ENCODE results near the gene CFAP298. TPM values are rescaled to one million over a fixed set of nuclear protein-coding genes. Genes with fewer than 3 reads are reported as not detected.
A peak's percentile ranks its signal among the peaks of the same experiment; 100 is the strongest.
"Not testable (repeated sequence)": the region's sequence is repeated elsewhere in the genome, so short reads cannot be mapped to it uniquely, and the experiment has no call there.

Gene CFAP298
- total and polyA plus RNA-seq, 2 donors = 16.7 to 39.4 TPM

- H3K27ac ChIP-seq (ENCODE audit: low read depth) = no peak overlapping the region
- peak overlapping the region; percentile 67 for H3K4me3 ChIP-seq (ENCODE audit: low read depth, low read length)
- H3K4me1 ChIP-seq (ENCODE audit: insufficient read depth) = no peaks in the 10 kb centered on the region
- H3K36me3 ChIP-seq (ENCODE audit: insufficient read depth) = no peaks in the 10 kb centered on the region
- under 1% methylated on average over 28 of the region's 28 CpGs for WGBS
- DNase-seq (ENCODE audit: extremely low spot score) = no peak
Measured at GRCh38 chr21:32611471-32611997, 643 bp downstream of the CFAP298 start.

GRCh38 chr21:32610940-32611339 is 1.2 kb downstream of the CFAP298 start:
- H3K27ac ChIP-seq (ENCODE audit: low read depth); H3K4me1 ChIP-seq (ENCODE audit: insufficient read depth); DNase-seq (ENCODE audit: extremely low spot score); H3K36me3 ChIP-seq (ENCODE audit: insufficient read depth); H3K4me3 ChIP-seq (ENCODE audit: low read depth, low read length): not testable (repeated sequence)
- WGBS = 78% methylated on average over 17 of the region's 17 CpGs

GRCh38 chr21:32608851-32609250 is 3.3 kb downstream of the CFAP298 start:
- Histone ChIP-seq H3K27ac (ENCODE audit: low read depth) (no peak overlapping the region), H3K36me3 (ENCODE audit: insufficient read depth) (no peaks in the 10 kb centered on the region), H3K4me1 (ENCODE audit: insufficient read depth) (no peaks in the 10 kb centered on the region), H3K4me3 (ENCODE audit: low read depth, low read length) (no peak overlapping the region)
- no peak for DNase-seq (ENCODE audit: extremely low spot score)
- 90% methylated on average over 5 of the region's 5 CpGs for WGBS

GRCh38 chr21:32605469-32605868 is 6.7 kb downstream of the CFAP298 start:
- no peak overlapping the region for H3K27ac ChIP-seq (ENCODE audit: low read depth)
- H3K36me3 ChIP-seq (ENCODE audit: insufficient read depth) = peaks cover 8% of the 10 kb centered on the region
- no peak for DNase-seq (ENCODE audit: extremely low spot score)
- H3K4me3 ChIP-seq (ENCODE audit: low read depth, low read length) = no peak overlapping the region
- no peaks in the 10 kb centered on the region for H3K4me1 ChIP-seq (ENCODE audit: insufficient read depth)
- WGBS = 86% methylated on average over 8 of the region's 8 CpGs

GRCh38 chr21:32604464-32604863 is 7.7 kb downstream of the CFAP298 start:
- H3K36me3 ChIP-seq (ENCODE audit: insufficient read depth) = peaks cover 8% of the 10 kb centered on the region
- H3K27ac ChIP-seq (ENCODE audit: low read depth) = no peak overlapping the region
- 75% methylated on average over 8 of the region's 8 CpGs for WGBS
- no peaks in the 10 kb centered on the region for H3K4me1 ChIP-seq (ENCODE audit: insufficient read depth)
- no peak for DNase-seq (ENCODE audit: extremely low spot score)
- H3K4me3 ChIP-seq (ENCODE audit: low read depth, low read length) = no peak overlapping the region

- Histone ChIP-seq H3K4me3 (ENCODE audit: low read depth, low read length) (no peak overlapping the region), H3K27ac (ENCODE audit: low read depth) (no peak overlapping the region), H3K36me3 (ENCODE audit: insufficient read depth) (peaks cover 8% of the 10 kb centered on the region), H3K4me1 (ENCODE audit: insufficient read depth) (no peaks in the 10 kb centered on the region)
- 72% methylated on average over 8 of the region's 8 CpGs for WGBS
- DNase-seq (ENCODE audit: extremely low spot score) = no peak
Measured at GRCh38 chr21:32603131-32603530, 9.0 kb downstream of the CFAP298 start.

GRCh38 chr21:32602099-32602498 is 10.1 kb downstream of the CFAP298 start:
- 81% methylated on average over 6 of the region's 6 CpGs for WGBS

GRCh38 chr21:32599526-32599925 is 12.7 kb downstream of the CFAP298 start:
- DNase-seq (ENCODE audit: extremely low spot score) = no peak
- Histone ChIP-seq H3K36me3 (ENCODE audit: insufficient read depth) (peaks cover 8% of the 10 kb centered on the region), H3K27ac (ENCODE audit: low read depth) (no peak overlapping the region), H3K4me3 (ENCODE audit: low read depth, low read length) (no peak overlapping the region), H3K4me1 (ENCODE audit: insufficient read depth) (no peaks in the 10 kb centered on the region)
- 90% methylated on average over 8 of the region's 8 CpGs for WGBS

More at GRCh38 chr21:32602099-32602498, 10.1 kb downstream of the CFAP298 start:
- Histone ChIP-seq H3K36me3 (ENCODE audit: insufficient read depth) (peaks cover 8% of the 10 kb centered on the region), H3K4me1 (ENCODE audit: insufficient read depth) (no peaks in the 10 kb centered on the region), H3K27ac (ENCODE audit: low read depth) (no peak overlapping the region), H3K4me3 (ENCODE audit: low read depth, low read length) (no peak overlapping the region)
- no peak for DNase-seq (ENCODE audit: extremely low spot score)

GRCh38 chr21:32599091-32599490 is 13.1 kb downstream of the CFAP298 start:
- no peak overlapping the region for H3K4me3 ChIP-seq (ENCODE audit: low read depth, low read length)
- no peaks in the 10 kb centered on the region for H3K4me1 ChIP-seq (ENCODE audit: insufficient read depth)
- H3K36me3 ChIP-seq (ENCODE audit: insufficient read depth) = peaks cover 8% of the 10 kb centered on the region
- DNase-seq (ENCODE audit: extremely low spot score) = no peak
- 65% methylated on average over 5 of the region's 5 CpGs for WGBS
- H3K27ac ChIP-seq (ENCODE audit: low read depth) = no peak overlapping the region

GRCh38 chr21:32597205-32597604 is 15.0 kb downstream of the CFAP298 start:
- WGBS = 73% methylated on average over 6 of the region's 6 CpGs
- H3K36me3 ChIP-seq (ENCODE audit: insufficient read depth) = no peaks in the 10 kb centered on the region
- no peak overlapping the region for H3K27ac ChIP-seq (ENCODE audit: low read depth)
- no peak overlapping the region for H3K4me3 ChIP-seq (ENCODE audit: low read depth, low read length)
- no peak for DNase-seq (ENCODE audit: extremely low spot score)
- no peaks in the 10 kb centered on the region for H3K4me1 ChIP-seq (ENCODE audit: insufficient read depth)

- no peak for DNase-seq (ENCODE audit: extremely low spot score)
- no peak overlapping the region for H3K4me3 ChIP-seq (ENCODE audit: low read depth, low read length)
- no peak overlapping the region for H3K27ac ChIP-seq (ENCODE audit: low read depth)
- no peaks in the 10 kb centered on the region for H3K36me3 ChIP-seq (ENCODE audit: insufficient read depth)
- 81% methylated on average over 11 of the region's 11 CpGs for WGBS
- no peaks in the 10 kb centered on the region for H3K4me1 ChIP-seq (ENCODE audit: insufficient read depth)
Measured at GRCh38 chr21:32595431-32595830, 16.7 kb downstream of the CFAP298 start.

GRCh38 chr21:32593690-32594089 is 18.5 kb downstream of the CFAP298 start:
- Histone ChIP-seq H3K4me1 (ENCODE audit: insufficient read depth) (no peaks in the 10 kb centered on the region), H3K27ac (ENCODE audit: low read depth) (no peak overlapping the region), H3K36me3 (ENCODE audit: insufficient read depth) (no peaks in the 10 kb centered on the region), H3K4me3 (ENCODE audit: low read depth, low read length) (no peak overlapping the region)
- DNase-seq (ENCODE audit: extremely low spot score) = no peak
- 62% methylated on average over 8 of the region's 8 CpGs for WGBS

GRCh38 chr21:32592929-32593502 is 19.2 kb downstream of the CFAP298 start:
- 34% methylated on average over 10 of the region's 10 CpGs for WGBS

GRCh38 chr21:32590130-32590529 is 22.0 kb downstream of the CFAP298 start:
- WGBS = 78% methylated on average over 4 of the region's 4 CpGs
- Histone ChIP-seq H3K4me1 (ENCODE audit: insufficient read depth) (no peaks in the 10 kb centered on the region), H3K4me3 (ENCODE audit: low read depth, low read length) (no peak overlapping the region), H3K27ac (ENCODE audit: low read depth) (no peak overlapping the region), H3K36me3 (ENCODE audit: insufficient read depth) (no peaks in the 10 kb centered on the region)
- no peak for DNase-seq (ENCODE audit: extremely low spot score)

More at GRCh38 chr21:32592929-32593502, 19.2 kb downstream of the CFAP298 start:
- no peaks in the 10 kb centered on the region for H3K4me1 ChIP-seq (ENCODE audit: insufficient read depth)
- H3K4me3 ChIP-seq (ENCODE audit: low read depth, low read length) = no peak overlapping the region
- H3K27ac ChIP-seq (ENCODE audit: low read depth) = no peak overlapping the region
- no peaks in the 10 kb centered on the region for H3K36me3 ChIP-seq (ENCODE audit: insufficient read depth)
- no peak for DNase-seq (ENCODE audit: extremely low spot score)
